IPS-11a (cell line): ENCODE data around the gene RAD51B.

ENCODE experiments used
- H3K4me3 ChIP-seq: one replicate; pipeline ENCODE4 v1.5.1; 2013; ENCODE audit warnings: low read depth, low read length, control low read depth

The RAD51B gene

GRCh38 chr14:68718023-68718990 is 898.7 kb downstream of the RAD51B start:
- no peak overlapping the region for H3K4me3 ChIP-seq

- no peak overlapping the region for H3K4me3 ChIP-seq
Observed at GRCh38 chr14:68719634-68720384, 900.2 kb downstream of the RAD51B start.

GRCh38 chr14:68722186-68722585 is 902.6 kb downstream of the RAD51B start:
- H3K4me3 ChIP-seq, result no peak overlapping the region

- H3K4me3 ChIP-seq, result no peak overlapping the region
Observed at GRCh38 chr14:68722968-68723566, 903.5 kb downstream of the RAD51B start.

GRCh38 chr14:68723808-68724268 is 904.3 kb downstream of the RAD51B start:
- H3K4me3 ChIP-seq, result no peak overlapping the region

- no peak overlapping the region for H3K4me3 ChIP-seq
Observed at GRCh38 chr14:68724914-68725313, 905.3 kb downstream of the RAD51B start.

- H3K4me3 ChIP-seq, result no peak overlapping the region
Observed at GRCh38 chr14:68726093-68726695, 906.6 kb downstream of the RAD51B start.

- no peak overlapping the region for H3K4me3 ChIP-seq
Observed at GRCh38 chr14:68727315-68728047, 907.9 kb downstream of the RAD51B start.

- H3K4me3 ChIP-seq, result no peak overlapping the region
Observed at GRCh38 chr14:68728342-68729106, 908.9 kb downstream of the RAD51B start.

- no peak overlapping the region for H3K4me3 ChIP-seq
Observed at GRCh38 chr14:68729556-68729955, 910.0 kb downstream of the RAD51B start.

GRCh38 chr14:68730348-68730747 is 910.8 kb downstream of the RAD51B start:
- H3K4me3 ChIP-seq, result no peak overlapping the region

- no peak overlapping the region for H3K4me3 ChIP-seq
Observed at GRCh38 chr14:68730811-68731425, 911.3 kb downstream of the RAD51B start.

GRCh38 chr14:68733086-68733914 is 913.7 kb downstream of the RAD51B start:
- H3K4me3 ChIP-seq, result no peak overlapping the region

- H3K4me3 ChIP-seq, result no peak overlapping the region
Observed at GRCh38 chr14:68734231-68734732, 914.7 kb downstream of the RAD51B start.

GRCh38 chr14:68735856-68736255 is 916.3 kb downstream of the RAD51B start:
- H3K4me3 ChIP-seq, result no peak overlapping the region

- no peak overlapping the region for H3K4me3 ChIP-seq
Observed at GRCh38 chr14:68736471-68736871, 916.9 kb downstream of the RAD51B start.

- no peak overlapping the region for H3K4me3 ChIP-seq
Observed at GRCh38 chr14:68737086-68737485, 917.5 kb downstream of the RAD51B start.

- no peak overlapping the region for H3K4me3 ChIP-seq
Observed at GRCh38 chr14:68738559-68738958, 919.0 kb downstream of the RAD51B start.
